K562 (cell line): ENCODE measurements around the gene CCR7. TPM values are rescaled to one million over a fixed set of nuclear protein-coding genes. Genes with fewer than 3 reads are reported as not detected.

ENCODE experiments used
- ATAC-seq: fragments of 200-7000 bp; cut with Tn5 transposase; 3 replicates; pipeline ENCODE4 v1.9.1; 2020; ENCODE audit warnings: moderate library complexity
- BruUV-seq: library from RNA; stranded (reverse); fragments of 400-500 nt; replicated peaks from 2 replicates; lab custom pipeline; 2021; lab: Mats Ljungman, UMichigan
- CTCF ChIA-PET: fragments of 300-600 bp; formaldehyde crosslinking; extraction: SDS; loops from one replicate; lab custom pipeline; 2021; ENCODE audit warnings: low intra/inter-chr PET ratio; lab: Yijun Ruan, JAX
- POLR2A ChIA-PET: fragments of 300-600, 350-650 bp; sonication (Branson Sonifier 250); formaldehyde crosslinking; extraction: SDS; loops from one replicate; lab custom pipeline; 2021; ENCODE audit warnings: antibody characterized with exemption, inconsistent platforms; lab: Yijun Ruan, JAX
- DNase-seq, 4 experiments: peaks; one replicate each; pipeline versions ENCODE4 v3.0.0 to v3.0.0-alpha.2; 2011 to 2018; ENCODE audit warnings: low spot score in 3 of 4, mixed read lengths in 3 of 4; ENCODE audit errors: extremely low read depth in 1 of 4
- FAIRE-seq: peaks from 2 replicates; lab custom pipeline; 2011; peaks lifted over from hg19 to GRCh38; lab: Jason Lieb, UNC
- H2AFZ ChIP-seq: 2 replicates; pipeline ENCODE4 v1.6.0; 2011; ENCODE audit warnings: low read depth, low read length, control low read depth, inconsistent platforms
- H3K27ac ChIP-seq: fragments of 200-600 bp; 3 replicates; pipeline ENCODE4 v1.8.0; 2011; ENCODE audit warnings: low read depth, mild to moderate bottlenecking, control low read depth, inconsistent platforms, low read length, moderate library complexity, mixed read lengths; ENCODE audit errors: extremely low read depth
- H3K27me3 ChIP-seq, 2 experiments: fragments of 300-600 bp in 1 of 2; 2 replicates in 1 of 2; 3 replicates in 1 of 2; pipeline versions ENCODE4 v1.6.0 to v1.8.0; 2011; ENCODE audit warnings: inconsistent platforms in 2 of 2, low read length in 2 of 2, mild to moderate bottlenecking in 1 of 2, mixed read lengths in 1 of 2, moderate library complexity in 1 of 2; ENCODE audit not compliant: control insufficient read depth in 2 of 2, insufficient read depth in 2 of 2
- H3K36me3 ChIP-seq: fragments of 300-600 bp; 3 replicates; pipeline ENCODE4 v1.8.0; 2011; ENCODE audit warnings: mild to moderate bottlenecking, low read length, inconsistent platforms; ENCODE audit not compliant: control insufficient read depth, insufficient read depth
- H3K4me1 ChIP-seq, 2 experiments: fragments of 200-600 bp in 1 of 2; replicated peaks in 1 of 2; 2 replicates in 1 of 2; 3 replicates in 1 of 2; pipeline versions ENCODE4 v1.5.1 to v1.8.0; 2011; ENCODE audit warnings: inconsistent platforms in 2 of 2, low read length in 2 of 2, mild to moderate bottlenecking in 1 of 2, mixed read lengths in 1 of 2, moderate library complexity in 1 of 2; ENCODE audit not compliant: control insufficient read depth in 2 of 2, insufficient read depth in 2 of 2
- H3K4me2 ChIP-seq: 2 replicates; pipeline ENCODE4 v1.6.1; 2011; ENCODE audit warnings: low read length, control low read depth, inconsistent platforms, mixed read lengths; ENCODE audit not compliant: insufficient read depth
- H3K4me3 ChIP-seq: fragments of 200-600 bp; sonication (generic), shearing (Covaris generic); 2 replicates; pipeline ENCODE4 v1.5.1; 2016; ENCODE audit warnings: control low read depth, inconsistent platforms
- H3K79me2 ChIP-seq: fragments of 200-600 bp; 3 replicates; pipeline ENCODE4 v1.8.0; 2011; ENCODE audit warnings: low read length, inconsistent platforms; ENCODE audit not compliant: control insufficient read depth, insufficient read depth
- H3K9ac ChIP-seq, 2 experiments: 2 replicates each; pipeline versions ENCODE4 v1.6.0 to v1.6.1; 2011; ENCODE audit warnings: low read depth in 2 of 2, low read length in 2 of 2, control low read depth in 1 of 2, inconsistent platforms in 1 of 2, mild to moderate bottlenecking in 1 of 2, mixed read lengths in 1 of 2; ENCODE audit not compliant: insufficient read depth in 1 of 2
- H3K9me1 ChIP-seq: one replicate; pipeline ENCODE4 v1.6.0; 2011; ENCODE audit warnings: inconsistent platforms, mild to moderate bottlenecking, low read length, moderate library complexity; ENCODE audit not compliant: control insufficient read depth, insufficient read depth
- H3K9me3 ChIP-seq: replicated peaks from 2 replicates; pipeline ENCODE4 v1.5.1; 2011; ENCODE audit warnings: low read depth, low read length, inconsistent platforms; ENCODE audit not compliant: control insufficient read depth, insufficient read depth
- H4K20me1 ChIP-seq: replicated peaks from 2 replicates; pipeline ENCODE4 v1.6.1; 2011; ENCODE audit warnings: low read length, inconsistent platforms, mixed read lengths; ENCODE audit not compliant: control insufficient read depth, insufficient read depth
- ADNP ChIP-seq: fragments of 200-800 bp; sonication (Bioruptor generic); IDR thresholded peaks from 2 replicates; pipeline ENCODE4 v1.6.1; 2016; ENCODE audit warnings: missing genetic modification characterization, missing compliant biosample characterization
- CBX1 ChIP-seq: sonication (generic); IDR thresholded peaks from 2 replicates; pipeline ENCODE4 v1.6.1; 2016; ENCODE audit warnings: antibody characterized with exemption, low read depth, mild to moderate bottlenecking
- CREB3L1 ChIP-seq: fragments of 450-650 bp; IDR thresholded peaks from 2 replicates; pipeline ENCODE4 v1.6.1; 2014; ENCODE audit warnings: low read depth, mild to moderate bottlenecking, moderate library complexity, borderline replicate concordance
- DIDO1 ChIP-seq: fragments of 450-650 bp; IDR thresholded peaks from 2 replicates; pipeline ENCODE4 v1.6.1; 2016; ENCODE audit warnings: low read depth, missing biosample characterization, missing genetic modification characterization
- ELF1 ChIP-seq: fragments of 200-800 bp; sonication (Bioruptor generic); IDR thresholded peaks from 2 replicates; pipeline ENCODE4 v1.6.1; 2016; ENCODE audit warnings: missing genetic modification characterization, missing compliant biosample characterization
- MBD2 ChIP-seq: sonication (generic); IDR thresholded peaks from 2 replicates; pipeline ENCODE4 v1.6.1; 2016; ENCODE audit warnings: low read depth, borderline replicate concordance
- POLR3A ChIP-seq: IDR thresholded peaks from 2 replicates; pipeline ENCODE4 v1.6.1; 2011; ENCODE audit warnings: borderline replicate concordance, mild to moderate bottlenecking, moderate library complexity; ENCODE audit not compliant: insufficient read length, insufficient read depth; ENCODE audit errors: extremely low read depth
- SIN3B ChIP-seq: fragments of 450-650 bp; IDR thresholded peaks from 2 replicates; pipeline ENCODE4 v1.6.1; 2017; ENCODE audit warnings: low read depth, mild to moderate bottlenecking, moderate library complexity
- TFAM ChIP-seq: fragments of 250-450 bp; sonication (Bioruptor Pico); conservative IDR thresholded peaks from 2 replicates; pipeline ENCODE4 v1.5.0; 2021; ENCODE audit warnings: mild to moderate bottlenecking, moderate library complexity
- TRIM28 ChIP-seq: fragments of 450-650 bp; IDR thresholded peaks from 2 replicates; pipeline ENCODE4 v1.6.1; 2017
- ZBTB34 ChIP-seq: fragments of 250-450 bp; sonication (Bioruptor Pico); IDR thresholded peaks from 2 replicates; pipeline ENCODE4 v1.8.0; 2021; ENCODE audit warnings: mild to moderate bottlenecking, moderate library complexity
- ZFX ChIP-seq: sonication (generic); formaldehyde crosslinking; IDR thresholded peaks from 2 replicates; pipeline ENCODE4 v1.8.0; 2022; ENCODE audit warnings: mild to moderate bottlenecking, missing genetic modification reagents, moderate library complexity
- WGBS: fragments of 100-300 bp; shearing (Covaris generic); methylation state at CpG from one replicate; pipeline ENCODE4 v1.1.6; 2016; ENCODE audit warnings: low coverage, mixed read lengths; ENCODE audit not compliant: insufficient coverage; ENCODE audit errors: missing lambda C conversion rate; 5-methylcytosine and 5-hydroxymethylcytosine counted together
- in situ Hi-C: fragments of 300-500 bp; cut with MboI; formaldehyde crosslinking; loops from 4 replicates; pipeline ENCODE4 v1.15.0; 2018; ENCODE audit warnings: inconsistent platforms, mixed read lengths
- intact Hi-C: fragments of 100-400 bp; cut with micrococcal nuclease; formaldehyde crosslinking; loops from 2 replicates; pipeline ENCODE4 v1.14.2; 2022
- polyA plus RNA-seq, 8 experiments: library from polyadenylated mRNA; depleted of rRNA in 4 of 8; stranded (reverse) in 5 of 8; unstranded in 3 of 8; fragments of >200 nt; fragmentation: Nextera tagmentation in 2 of 8; fragmentation: Illumina TruSeq in 1 of 8; extraction: Ambion mirVana in 2 of 8; extraction: Trizol in 1 of 8; gene quantifications; 2 replicates each; pipeline versions ENCODE4 v1.2.1 to v1.2.3, GENCODE V29; 2011 to 2014; ENCODE audit warnings: inconsistent platforms in 1 of 8, missing spikeins in 1 of 8
- total RNA-seq, 7 experiments: library from RNA; depleted of rRNA in 6 of 7; stranded (reverse); fragments of >200 nt in 6 of 7; fragmentation: Illumina TruSeq in 2 of 7; extraction: Trizol in 2 of 7; gene quantifications; 2 replicates each; pipeline versions ENCODE4 v1.2.1 to v1.2.3, GENCODE V29; 2011 to 2021; ENCODE audit warnings: low replicate concordance in 1 of 7

The CCR7 gene
- total and polyA plus RNA-seq, 9 of the 15 experiments (the other 6 are each of a cell fraction or from before 2014, with no cell fraction given): 0.14 to 1.4 (median 0.56) TPM

DNA sequence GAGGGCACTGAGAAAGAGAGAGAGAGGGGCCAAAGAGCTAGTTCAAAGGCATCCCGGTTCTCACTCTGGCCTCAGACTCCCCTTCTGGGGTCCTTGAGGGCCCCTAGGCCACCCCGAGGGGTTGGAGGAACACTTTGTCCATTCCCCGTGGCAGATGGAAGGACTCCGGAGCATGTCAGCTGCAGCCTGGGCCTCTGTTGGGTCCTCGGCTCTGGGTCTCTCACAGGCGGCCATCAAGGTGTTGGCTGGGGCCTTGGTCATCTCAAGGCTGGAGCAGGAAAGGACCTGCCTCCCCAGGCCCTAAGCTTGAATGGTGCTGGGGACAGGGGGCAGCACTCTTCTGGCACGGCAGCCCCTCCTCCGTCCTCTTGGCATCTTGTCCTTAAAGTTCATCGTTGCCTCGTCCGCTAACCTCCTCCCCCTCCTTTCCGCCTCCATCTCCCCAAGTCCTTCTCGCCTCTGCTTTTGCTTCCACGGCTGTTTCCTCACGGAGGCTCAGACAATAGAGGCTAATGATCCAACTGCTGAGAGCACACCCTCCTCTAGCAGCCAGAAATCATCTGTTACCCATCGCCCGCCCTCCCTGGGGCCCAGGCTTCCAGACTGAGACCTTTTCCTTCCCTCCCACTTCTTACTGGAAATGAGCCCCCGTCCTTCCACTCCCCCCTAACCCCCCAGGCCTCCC, 23.3 kb downstream of the CCR7 start:
- in situ Hi-C loops: no loop called here

More for the DNA sequence above, 23.3 kb downstream of the CCR7 start:
- H3K4me1 ChIP-seq: peaks cover 21% of the 10 kb centered on the region in 2 experiments
- no peak for ATAC-seq
- H2AFZ ChIP-seq: peak overlapping the region; percentile 6; the same call in 1 of the 2 replicates
- FAIRE-seq: no peak
- H3K9ac ChIP-seq: peak overlapping the region in 1 of 2 experiments; percentile 59; a peak in 1 of 4 replicates
- H3K36me3 ChIP-seq: no peaks in the 10 kb centered on the region
- H3K27ac ChIP-seq: no peak overlapping the region
- no peaks in the 10 kb centered on the region for H4K20me1 ChIP-seq
- POLR2A ChIA-PET: interaction anchor here (0.6 to 1.7 kb wide), 5 partner anchors 8 to 302 kb away, joined by 3 to 6 read pairs (median 5); partner anchors contain the start of gene CCR7
- H3K9me3 ChIP-seq: no peaks in the 10 kb centered on the region
- CTCF ChIA-PET: no interaction called here
- H3K27me3 ChIP-seq: no peaks in the 10 kb centered on the region
- TF ChIP-seq POLR3A: no peak
- no peak for TF ChIP-seq ADNP (tag)
- TF ChIP-seq CBX1: no peak
- TF ChIP-seq ZFX (CRISPR knock-in tag): no peak
- TF ChIP-seq ZBTB34: no peak
- TF ChIP-seq SIN3B: no peak
- no peak for TF ChIP-seq CREB3L1
- TF ChIP-seq MBD2: no peak
- TF ChIP-seq DIDO1 (tag): no peak
- TF ChIP-seq TFAM (CRISPR knock-in tag): no peak
- TF ChIP-seq TRIM28: no peak
- no peak for TF ChIP-seq ELF1 (tag)
- TF ChIP-seq, all 486 proteins: peak for 0
- H3K9me1 ChIP-seq: peaks cover 4% of the 10 kb centered on the region
- BruUV-seq: no TSS peak
- intact Hi-C loops: no loop called here
- DNase-seq: no peak
- no peaks in the 10 kb centered on the region for H3K79me2 ChIP-seq
- no peak overlapping the region for H3K4me2 ChIP-seq
- H3K4me3 ChIP-seq: no peak overlapping the region
- 69% methylated on average over 12 of the region's 18 CpGs for WGBS
